Thoracic aorta (tissue), 2 donors: ENCODE measurements around the gene SDE2. TPM values are rescaled to one million over a fixed set of nuclear protein-coding genes. Genes with fewer than 3 reads are reported as not detected.

Source experiments
- ATAC-seq: fragments of 150-250 bp; one replicate; pipeline ENCODE4 v1.8.0; 2017; ENCODE audit warnings: low read depth; ENCODE audit not compliant: insufficient number of reproducible peaks, low FRiP score
- DNase-seq: peaks from one replicate; pipeline ENCODE4 v3.0.0-alpha.2; 2020; ENCODE audit warnings: low spot score
- H3K27ac ChIP-seq, 2 donors: fragments of 200-600 bp; sonication (generic); 1 replicate in 1 of 2; 2 replicates in 1 of 2; pipeline ENCODE4 v1.5.1; 2016; ENCODE audit warnings: mild to moderate bottlenecking in 2 of 2, moderate library complexity in 2 of 2
- H3K27me3 ChIP-seq: fragments of 200-600 bp; sonication (generic); replicated peaks from 2 replicates; pipeline ENCODE4 v1.6.0; 2016; ENCODE audit warnings: mild to moderate bottlenecking; ENCODE audit not compliant: insufficient read depth
- H3K36me3 ChIP-seq: fragments of 200-600 bp; sonication (generic); one replicate; pipeline ENCODE4 v1.5.1; 2016
- H3K4me1 ChIP-seq, 2 donors: fragments of 200-600 bp; sonication (generic); 1 replicate in 1 of 2; 2 replicates in 1 of 2; pipeline versions ENCODE4 v1.5.1 to v1.6.0; 2016; ENCODE audit warnings: low read depth in 2 of 2, mild to moderate bottlenecking in 1 of 2; ENCODE audit not compliant: control insufficient read depth in 1 of 2
- H3K4me3 ChIP-seq: fragments of 200-600 bp; sonication (generic); 2 replicates; pipeline ENCODE4 v1.5.1; 2016; ENCODE audit warnings: mild to moderate bottlenecking
- H3K9me3 ChIP-seq: fragments of 200-600 bp; sonication (generic); 2 replicates; pipeline ENCODE4 v1.5.1; 2016
- total RNA-seq, 2 donors: library from RNA; depleted of rRNA; stranded (reverse); fragments of >200 nt; gene quantifications; one replicate each; pipeline versions ENCODE4 v1.1.0 to v1.2.3, GENCODE V29; 2016
- TF ChIP-seq, protein P1 (sequence below): fragments of 200-600 bp; sonication (generic); IDR thresholded peaks from one replicate; pipeline ENCODE4 v1.5.1; 2019; ENCODE audit warnings: antibody characterized with exemption

The SDE2 gene
- total RNA-seq, 2 donors from 2014 or later: 19.1 to 33.2 TPM

DNA sequence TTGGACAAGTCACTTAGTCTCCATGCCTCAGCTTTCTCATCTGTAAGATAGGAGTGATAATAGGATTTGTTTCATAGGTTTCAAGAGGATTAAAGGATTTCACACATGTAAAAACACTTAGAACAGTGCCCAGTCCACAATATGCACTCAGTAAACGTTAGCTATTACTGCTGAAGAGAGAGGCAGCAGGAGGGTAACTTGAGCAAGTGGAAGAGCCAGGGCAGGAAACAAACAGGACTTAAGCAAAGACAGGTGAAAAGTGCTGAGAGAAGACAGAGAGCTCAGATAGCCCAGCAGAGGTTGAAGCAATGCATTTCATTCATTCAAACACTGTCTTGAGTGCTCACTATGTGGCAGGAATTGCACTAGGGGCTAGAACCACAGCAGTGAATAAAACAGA lies 42.3 kb upstream of the SDE2 start:
- no peak for DNase-seq
- H3K9me3 ChIP-seq: no peaks in the 10 kb centered on the region

DNA sequence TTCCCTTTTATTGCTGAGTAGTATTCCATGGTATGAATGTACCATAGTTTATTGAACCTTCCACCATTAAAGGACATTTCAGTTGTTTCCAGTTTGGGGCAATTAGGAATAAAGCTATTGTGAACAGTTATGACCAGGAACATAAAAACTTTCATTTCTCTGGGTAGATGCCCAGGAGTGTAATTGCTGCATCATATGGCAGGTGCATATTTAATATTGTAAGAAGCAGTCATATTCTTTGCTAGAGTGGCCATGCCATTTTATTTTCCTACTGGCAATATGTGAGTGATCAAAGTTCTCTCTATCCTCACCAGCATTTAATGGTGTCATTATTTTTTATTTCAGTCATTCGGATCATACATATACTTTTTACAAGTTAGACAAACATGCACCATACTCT lies 39.5 kb upstream of the SDE2 start:
- DNase-seq (no peak), ATAC-seq (no peak)
- Histone ChIP-seq H3K4me3 (no peak overlapping the region), H3K4me1 (peaks cover 5 to 9% of the 10 kb centered on the region in 2 donors), H3K36me3 (no peaks in the 10 kb centered on the region), H3K27ac (no peak overlapping the region), H3K27me3 (no peaks in the 10 kb centered on the region), H3K9me3 (no peaks in the 10 kb centered on the region)
- TF ChIP-seq, protein P1, sequence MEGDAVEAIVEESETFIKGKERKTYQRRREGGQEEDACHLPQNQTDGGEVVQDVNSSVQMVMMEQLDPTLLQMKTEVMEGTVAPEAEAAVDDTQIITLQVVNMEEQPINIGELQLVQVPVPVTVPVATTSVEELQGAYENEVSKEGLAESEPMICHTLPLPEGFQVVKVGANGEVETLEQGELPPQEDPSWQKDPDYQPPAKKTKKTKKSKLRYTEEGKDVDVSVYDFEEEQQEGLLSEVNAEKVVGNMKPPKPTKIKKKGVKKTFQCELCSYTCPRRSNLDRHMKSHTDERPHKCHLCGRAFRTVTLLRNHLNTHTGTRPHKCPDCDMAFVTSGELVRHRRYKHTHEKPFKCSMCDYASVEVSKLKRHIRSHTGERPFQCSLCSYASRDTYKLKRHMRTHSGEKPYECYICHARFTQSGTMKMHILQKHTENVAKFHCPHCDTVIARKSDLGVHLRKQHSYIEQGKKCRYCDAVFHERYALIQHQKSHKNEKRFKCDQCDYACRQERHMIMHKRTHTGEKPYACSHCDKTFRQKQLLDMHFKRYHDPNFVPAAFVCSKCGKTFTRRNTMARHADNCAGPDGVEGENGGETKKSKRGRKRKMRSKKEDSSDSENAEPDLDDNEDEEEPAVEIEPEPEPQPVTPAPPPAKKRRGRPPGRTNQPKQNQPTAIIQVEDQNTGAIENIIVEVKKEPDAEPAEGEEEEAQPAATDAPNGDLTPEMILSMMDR: no peak

More for the DNA sequence above, 42.3 kb upstream of the SDE2 start:
- TF ChIP-seq, protein P1: no peak
- Histone ChIP-seq H3K36me3 (no peaks in the 10 kb centered on the region), H3K27me3 (no peaks in the 10 kb centered on the region), H3K4me1 (no peaks in the 10 kb centered on the region), H3K27ac (no peak overlapping the region), H3K4me3 (no peak overlapping the region)
- ATAC-seq: no peak

DNA sequence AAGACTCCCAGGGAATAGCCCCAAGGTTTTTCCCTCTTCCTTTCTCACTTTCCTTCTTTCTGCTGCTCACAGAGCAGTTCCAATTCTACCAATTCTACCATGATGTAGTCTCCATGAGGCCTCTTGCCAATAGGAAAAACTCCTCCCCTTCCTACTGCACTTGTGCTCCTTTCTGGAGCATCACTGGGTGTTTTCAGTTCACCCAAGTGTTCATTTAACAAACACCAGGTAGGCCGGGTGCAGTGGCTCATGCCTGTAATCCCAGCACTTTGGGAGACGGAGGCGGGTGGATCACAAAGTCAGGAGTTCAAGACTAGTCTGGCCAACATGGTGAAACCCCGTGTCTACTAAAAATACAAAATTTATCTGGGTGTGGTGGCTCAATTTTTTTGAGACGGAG lies 36.8 kb upstream of the SDE2 start:
- H3K27ac ChIP-seq: no peak overlapping the region
- DNase-seq (no peak), ATAC-seq (no peak)
- TF ChIP-seq, protein P1: no peak
- no peaks in the 10 kb centered on the region for H3K27me3 ChIP-seq
- H3K4me1 ChIP-seq: peaks cover 5 to 9% of the 10 kb centered on the region in 2 donors
- no peak overlapping the region for H3K4me3 ChIP-seq
- no peaks in the 10 kb centered on the region for H3K36me3 ChIP-seq
- H3K9me3 ChIP-seq: no peaks in the 10 kb centered on the region

DNA sequence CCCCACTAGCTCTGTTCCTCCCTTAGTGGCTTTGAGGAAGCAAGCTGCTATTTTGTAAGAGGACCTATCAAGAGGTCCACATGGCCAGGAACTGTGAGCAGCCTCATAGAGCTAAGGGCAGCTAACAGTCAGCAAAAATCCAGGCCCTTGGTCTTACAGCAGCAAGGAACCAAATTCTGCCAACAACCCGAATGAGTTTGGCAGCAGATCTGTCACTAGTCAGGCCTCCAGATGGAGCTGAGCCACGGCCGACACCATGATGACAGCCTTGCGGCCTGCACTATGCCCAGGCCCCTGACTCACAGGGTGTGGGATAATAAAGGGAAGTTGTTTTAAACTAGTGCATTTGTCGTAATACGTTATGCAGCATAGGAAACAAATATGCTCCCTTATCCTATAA lies 35.3 kb upstream of the SDE2 start:
- peak; percentile 85 for DNase-seq
- Histone ChIP-seq H3K4me1 (peaks cover 5 to 9% of the 10 kb centered on the region in 2 donors), H3K36me3 (no peaks in the 10 kb centered on the region), H3K4me3 (no peak overlapping the region), H3K27ac (peak overlapping the region; percentile 46 to 61), H3K9me3 (no peaks in the 10 kb centered on the region), H3K27me3 (no peaks in the 10 kb centered on the region)
- TF ChIP-seq, protein P1: no peak
- peak; percentile 96 for ATAC-seq

DNA sequence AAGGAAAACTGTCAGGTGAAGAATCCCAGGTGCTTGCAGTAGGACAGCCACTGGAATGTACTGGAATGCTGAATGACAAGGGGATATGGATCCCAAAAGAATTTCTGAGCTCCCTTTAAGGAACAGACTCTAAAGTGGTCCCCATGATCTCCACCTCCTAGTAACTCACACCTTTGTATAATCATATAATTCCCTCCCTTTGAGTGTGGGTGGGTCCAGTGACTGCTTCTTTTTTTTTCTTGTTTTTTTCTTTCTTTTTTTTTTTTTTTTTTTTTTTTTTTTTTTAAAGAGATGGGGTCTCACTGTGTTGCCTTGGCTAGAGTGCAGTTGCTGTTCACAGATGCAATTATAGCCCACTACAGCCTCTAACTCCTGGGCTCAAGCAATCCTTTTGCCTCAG lies 34.8 kb upstream of the SDE2 start:
- DNase-seq (no peak), ATAC-seq (no peak)
- Histone ChIP-seq H3K9me3 (no peaks in the 10 kb centered on the region), H3K27me3 (no peaks in the 10 kb centered on the region), H3K36me3 (no peaks in the 10 kb centered on the region), H3K27ac (peak overlapping the region; percentile 46 to 61), H3K4me3 (no peak overlapping the region), H3K4me1 (peaks cover 5 to 9% of the 10 kb centered on the region in 2 donors)
- TF ChIP-seq, protein P1: no peak
